ENCODE results near the gene HTATSF1.

DNA sequence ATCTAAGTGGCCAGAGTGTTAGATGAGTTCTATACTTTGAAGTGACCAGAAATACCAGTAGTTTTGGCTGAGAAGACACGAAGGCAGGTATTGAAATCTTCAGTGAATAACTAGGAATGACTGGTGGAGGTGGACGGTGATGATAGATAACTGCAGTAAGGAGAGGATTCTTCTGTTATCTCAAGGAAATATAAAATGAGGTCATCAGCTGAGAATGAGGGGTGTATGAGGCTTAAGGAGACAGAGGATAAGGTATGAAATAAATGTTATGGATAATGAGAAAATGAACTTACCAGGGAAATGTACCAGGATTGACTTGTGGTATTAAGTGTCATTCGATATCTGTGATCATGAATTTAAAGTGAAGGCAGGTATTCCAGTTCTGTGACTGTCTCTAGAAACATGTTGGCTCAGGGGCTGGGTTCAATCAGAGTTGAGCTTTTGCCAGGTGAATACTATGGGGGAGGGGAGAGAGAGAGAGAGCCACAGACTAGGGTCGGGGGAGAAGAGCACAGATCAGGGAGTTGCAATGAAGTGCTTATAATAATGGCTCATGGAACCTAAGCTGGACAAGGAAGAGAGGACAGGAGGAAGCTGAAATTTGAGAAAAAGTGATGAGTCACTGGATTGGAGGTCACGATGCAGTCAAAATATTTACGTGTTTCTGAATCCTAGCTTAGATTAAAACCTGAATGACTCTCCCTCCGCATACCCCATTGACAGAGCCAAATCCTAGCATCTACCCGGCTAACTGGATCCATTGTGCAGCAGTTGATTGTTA is 47.2 kb upstream of the HTATSF1 start:
- TF ChIP-seq, protein P1, sequence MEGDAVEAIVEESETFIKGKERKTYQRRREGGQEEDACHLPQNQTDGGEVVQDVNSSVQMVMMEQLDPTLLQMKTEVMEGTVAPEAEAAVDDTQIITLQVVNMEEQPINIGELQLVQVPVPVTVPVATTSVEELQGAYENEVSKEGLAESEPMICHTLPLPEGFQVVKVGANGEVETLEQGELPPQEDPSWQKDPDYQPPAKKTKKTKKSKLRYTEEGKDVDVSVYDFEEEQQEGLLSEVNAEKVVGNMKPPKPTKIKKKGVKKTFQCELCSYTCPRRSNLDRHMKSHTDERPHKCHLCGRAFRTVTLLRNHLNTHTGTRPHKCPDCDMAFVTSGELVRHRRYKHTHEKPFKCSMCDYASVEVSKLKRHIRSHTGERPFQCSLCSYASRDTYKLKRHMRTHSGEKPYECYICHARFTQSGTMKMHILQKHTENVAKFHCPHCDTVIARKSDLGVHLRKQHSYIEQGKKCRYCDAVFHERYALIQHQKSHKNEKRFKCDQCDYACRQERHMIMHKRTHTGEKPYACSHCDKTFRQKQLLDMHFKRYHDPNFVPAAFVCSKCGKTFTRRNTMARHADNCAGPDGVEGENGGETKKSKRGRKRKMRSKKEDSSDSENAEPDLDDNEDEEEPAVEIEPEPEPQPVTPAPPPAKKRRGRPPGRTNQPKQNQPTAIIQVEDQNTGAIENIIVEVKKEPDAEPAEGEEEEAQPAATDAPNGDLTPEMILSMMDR (conservative IDR thresholded peaks at IDR 0.05), result no peak
- no peak for TF ChIP-seq ZFX (IDR thresholded peaks at IDR 0.05)
